OCI-M1 (cell line): ENCODE data around the gene ELMO1.

ENCODE experiments used
- DNase-seq: peaks from one replicate; lab custom pipeline; 2025; lab: John Stamatoyannopoulos, UW

The ELMO1 gene

GRCh38 chr7:36910401-36910800, 538.3 kb downstream of the ELMO1 start:
- DNase-seq, result no peak

- no peak for DNase-seq
Observed at GRCh38 chr7:36906956-36907635, 541.6 kb downstream of the ELMO1 start.

DNA sequence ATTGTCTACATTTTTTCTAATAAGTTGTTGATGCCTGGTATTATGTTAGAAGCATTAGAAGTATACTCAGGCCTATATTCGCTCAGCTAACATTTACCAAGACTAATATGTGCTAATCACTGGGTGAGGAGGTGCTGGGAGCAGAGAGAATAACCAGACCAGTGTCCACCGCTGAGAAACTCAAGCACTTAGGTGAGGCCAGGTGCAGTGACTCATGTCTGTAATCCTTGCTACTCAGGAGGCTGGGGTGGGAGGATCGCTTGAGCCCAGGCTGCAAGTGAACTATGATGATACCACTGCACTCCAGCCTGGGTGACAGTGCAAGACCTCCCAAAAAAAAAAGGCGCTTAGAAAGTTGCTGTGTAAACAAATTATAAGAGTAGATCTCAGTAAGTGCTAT, 542.2 kb downstream of the ELMO1 start:
- DNase-seq, result no peak

DNA sequence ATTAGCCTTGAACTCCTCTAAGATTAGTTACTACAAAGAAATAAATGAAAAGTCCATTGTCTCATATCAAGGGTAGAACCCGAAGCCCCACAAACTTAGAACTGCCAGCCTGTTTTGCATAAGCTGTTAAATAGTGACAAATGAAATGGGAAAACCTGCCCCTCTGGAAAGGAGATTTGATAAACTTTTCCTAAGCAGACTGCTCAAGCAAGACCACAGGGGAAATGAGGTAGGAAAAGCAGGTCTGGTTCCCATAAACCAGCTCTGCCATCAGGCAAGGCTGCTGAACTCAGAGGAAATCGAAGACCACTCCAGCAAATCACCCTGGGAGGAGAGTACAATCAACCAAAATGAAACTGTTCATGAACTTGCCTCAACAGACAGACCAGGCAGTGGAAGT, 542.8 kb downstream of the ELMO1 start:
- DNase-seq, result no peak

GRCh38 chr7:36904802-36905201, 543.9 kb downstream of the ELMO1 start:
- DNase-seq, result no peak

GRCh38 chr7:36904101-36904500, 544.6 kb downstream of the ELMO1 start:
- DNase-seq, result no peak

DNA sequence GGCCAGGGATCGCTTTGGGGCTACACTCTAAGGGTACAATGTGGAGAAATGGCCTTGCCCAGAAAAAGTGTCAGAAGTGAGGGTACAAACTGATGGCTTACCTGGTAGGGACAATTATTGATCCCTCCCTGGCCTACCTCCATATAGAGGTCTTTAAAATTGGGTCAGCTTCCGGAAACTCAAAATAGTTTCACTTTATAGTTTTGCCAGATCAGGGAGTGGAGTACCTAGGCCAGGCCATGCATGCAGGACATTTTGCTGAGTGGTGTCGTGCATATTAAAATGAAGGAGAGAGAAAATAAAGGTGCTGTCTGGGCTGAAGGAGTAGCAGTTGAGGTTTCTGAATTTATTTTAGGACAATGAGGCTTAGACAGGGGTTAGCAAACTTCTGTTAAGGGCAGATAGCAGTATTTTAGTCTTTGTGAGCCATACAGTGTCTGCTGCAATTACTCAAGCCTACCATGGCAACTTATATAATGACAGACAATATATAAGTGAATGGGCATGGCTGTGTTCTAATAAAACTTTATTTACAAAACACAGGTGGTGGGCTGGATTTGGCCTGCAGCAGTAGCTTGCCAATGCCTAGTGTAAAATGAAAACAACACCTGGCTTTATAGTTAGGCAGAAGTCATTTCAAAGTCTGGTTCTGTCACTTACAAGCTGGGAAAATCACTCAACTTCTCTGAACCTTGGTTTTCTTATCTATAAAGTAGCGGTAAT, 547.5 kb downstream of the ELMO1 start:
- DNase-seq, result no peak

GRCh38 chr7:36898186-36898585, 550.5 kb downstream of the ELMO1 start:
- DNase-seq, result no peak

DNA sequence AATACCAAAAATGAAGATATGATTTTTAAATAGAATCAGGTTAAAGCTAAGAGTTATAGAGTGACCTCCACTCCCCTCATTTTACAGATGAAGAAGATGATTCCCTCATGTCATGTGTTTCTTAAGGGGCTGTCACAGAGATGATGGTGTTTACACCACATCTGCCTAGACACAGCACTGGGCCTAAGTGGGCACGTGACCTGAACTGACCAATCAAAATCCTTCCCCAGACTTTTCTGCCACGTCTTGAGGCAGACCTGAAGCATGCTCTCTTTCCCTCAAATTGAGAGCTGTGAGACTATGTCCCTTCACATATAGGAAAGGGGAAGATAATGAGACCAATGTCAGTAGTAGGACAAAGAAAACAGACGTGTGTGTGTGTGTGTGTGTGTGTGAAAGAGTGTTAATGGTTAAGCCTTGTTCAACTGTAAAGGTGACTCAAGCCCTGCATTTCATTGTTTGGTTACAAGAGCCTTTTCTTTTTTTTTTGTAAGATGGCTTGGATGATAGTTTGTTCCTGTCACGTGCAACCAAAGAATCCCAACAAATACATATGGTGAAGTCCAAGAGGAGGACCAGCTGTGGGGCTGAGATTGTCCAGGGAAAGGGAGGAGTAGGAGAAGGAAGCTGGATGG, 551.6 kb downstream of the ELMO1 start:
- DNase-seq, result no peak

- DNase-seq, result no peak
Observed at GRCh38 chr7:36896418-36896817, 552.2 kb downstream of the ELMO1 start.

GRCh38 chr7:36895192-36895591, 553.5 kb downstream of the ELMO1 start:
- no peak for DNase-seq

GRCh38 chr7:36894190-36894589, 554.5 kb downstream of the ELMO1 start:
- DNase-seq, result peak; percentile 1

DNA sequence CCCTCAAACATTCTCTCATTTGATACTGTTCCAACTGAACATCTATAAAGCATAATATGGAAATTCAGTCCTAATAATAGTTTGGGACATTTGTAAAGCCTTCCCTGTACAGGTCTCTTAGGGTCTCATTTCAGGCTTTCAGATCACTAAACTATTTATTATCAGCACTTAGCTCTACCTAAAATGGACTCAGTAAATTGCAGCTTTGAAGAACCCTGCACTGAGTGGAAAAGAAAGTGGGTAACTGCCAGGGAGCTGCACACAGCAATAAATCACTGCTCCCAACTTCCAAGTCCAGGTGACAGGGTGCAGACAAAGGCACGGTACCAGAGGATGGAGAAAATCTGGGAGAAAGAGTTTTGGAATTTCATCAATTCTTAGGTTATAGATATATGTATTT, 559.5 kb downstream of the ELMO1 start:
- DNase-seq, result no peak

GRCh38 chr7:36887969-36888368, 560.7 kb downstream of the ELMO1 start:
- no peak for DNase-seq

- no peak for DNase-seq
Observed at GRCh38 chr7:36887233-36887632, 561.4 kb downstream of the ELMO1 start.

GRCh38 chr7:36884910-36885309, 563.8 kb downstream of the ELMO1 start:
- no peak for DNase-seq

GRCh38 chr7:36884351-36884750, 564.3 kb downstream of the ELMO1 start:
- no peak for DNase-seq

GRCh38 chr7:36881233-36881874, 567.3 kb downstream of the ELMO1 start:
- no peak for DNase-seq

DNA sequence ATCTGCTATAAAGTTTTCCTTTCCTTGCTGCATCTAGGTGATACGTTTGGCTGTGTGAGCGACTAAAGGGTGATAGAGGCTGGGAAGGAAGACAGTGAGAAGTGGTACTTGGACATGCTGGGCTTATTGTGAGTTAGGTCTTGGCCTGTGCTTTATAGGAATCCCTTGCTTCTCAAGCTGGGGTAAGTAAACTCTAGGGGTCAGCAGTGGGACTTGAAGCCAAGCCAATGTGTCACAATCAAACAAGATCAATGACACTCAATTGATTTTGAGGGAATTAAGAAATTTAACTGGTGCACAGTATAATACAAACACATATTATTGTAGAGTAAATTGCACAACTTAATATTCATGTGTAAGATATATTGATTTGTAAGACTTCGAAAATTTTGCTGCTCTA, 568.6 kb downstream of the ELMO1 start:
- DNase-seq, result no peak

- no peak for DNase-seq
Observed at GRCh38 chr7:36879021-36879420, 569.6 kb downstream of the ELMO1 start.

DNA sequence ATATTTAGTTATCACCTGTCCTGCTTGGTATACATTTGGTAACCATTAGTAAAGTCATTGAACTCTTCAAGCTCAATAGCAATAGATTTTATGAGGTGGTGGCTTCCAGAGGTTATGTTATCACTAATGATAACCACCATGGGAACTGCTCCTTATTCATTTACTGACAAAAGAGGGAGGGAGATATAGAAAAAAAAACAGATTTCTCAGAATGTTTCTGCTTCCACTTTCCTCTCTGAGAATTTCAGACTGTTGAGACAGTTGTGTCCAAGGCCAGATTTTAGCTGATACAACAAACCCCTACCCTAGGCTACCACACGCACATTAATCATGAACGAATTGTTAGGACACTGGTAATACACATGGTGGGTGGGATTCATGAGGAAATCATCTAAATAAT, 570.4 kb downstream of the ELMO1 start:
- no peak for DNase-seq

GRCh38 chr7:36875794-36876193, 572.9 kb downstream of the ELMO1 start:
- DNase-seq, result no peak

GRCh38 chr7:36874041-36874440, 574.6 kb downstream of the ELMO1 start:
- no peak for DNase-seq
